NCI-H446 (cell line): ENCODE measurements around the gene CORIN.

Source experiments
- DNase-seq, 2 experiments: peaks; one replicate each; lab custom pipeline; 2025; lab: John Stamatoyannopoulos, UW

Gene CORIN

DNA sequence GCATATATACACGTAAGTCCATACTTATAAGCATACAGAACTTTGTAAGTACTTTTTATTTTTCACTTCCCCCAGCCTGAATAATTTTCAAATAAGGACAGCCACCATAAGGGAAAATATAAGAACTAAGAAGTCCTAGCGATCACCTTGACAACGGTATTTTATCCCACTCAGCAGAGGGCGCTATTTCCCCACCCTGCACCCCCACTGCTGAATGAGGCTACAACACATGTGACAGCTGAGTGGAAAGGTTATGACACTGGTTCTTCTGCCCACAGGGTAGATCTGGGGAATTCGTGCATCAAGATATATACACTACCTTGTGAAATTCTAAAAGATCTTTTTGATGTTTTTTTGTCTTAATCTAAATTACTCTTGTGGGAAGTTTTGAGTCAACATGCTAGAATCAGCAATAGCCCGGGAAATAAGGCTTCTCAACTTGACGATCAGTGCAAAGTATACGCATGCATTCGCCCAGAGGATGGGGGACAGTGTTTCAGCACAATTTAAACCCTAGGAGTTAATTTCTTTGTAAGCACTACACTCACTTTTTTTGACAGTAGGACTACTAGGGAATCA lies 151.5 kb downstream of the CORIN start:
- DNase-seq, result peak in 1 of 2 experiments; percentile 23

DNA sequence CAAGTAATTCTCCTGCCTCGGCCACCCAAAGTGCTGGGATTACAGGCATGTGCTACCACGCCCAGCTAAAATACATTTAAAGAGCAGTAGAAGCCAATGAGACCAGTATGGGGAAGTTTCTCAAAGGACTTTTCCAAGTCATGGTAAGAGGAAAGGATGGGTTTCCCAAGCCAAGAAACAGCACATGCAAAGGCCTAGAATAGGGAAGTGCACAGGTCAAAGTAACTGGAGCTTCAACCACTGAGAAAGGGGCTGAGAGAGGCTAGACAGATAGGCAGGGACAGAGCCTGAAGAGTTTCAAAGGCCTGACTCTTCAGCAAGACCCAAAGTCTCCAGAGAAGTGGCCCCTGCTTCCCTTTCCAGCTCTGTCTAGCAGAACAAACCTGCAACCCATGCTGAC lies 162.1 kb downstream of the CORIN start:
- DNase-seq, result no peak

DNA sequence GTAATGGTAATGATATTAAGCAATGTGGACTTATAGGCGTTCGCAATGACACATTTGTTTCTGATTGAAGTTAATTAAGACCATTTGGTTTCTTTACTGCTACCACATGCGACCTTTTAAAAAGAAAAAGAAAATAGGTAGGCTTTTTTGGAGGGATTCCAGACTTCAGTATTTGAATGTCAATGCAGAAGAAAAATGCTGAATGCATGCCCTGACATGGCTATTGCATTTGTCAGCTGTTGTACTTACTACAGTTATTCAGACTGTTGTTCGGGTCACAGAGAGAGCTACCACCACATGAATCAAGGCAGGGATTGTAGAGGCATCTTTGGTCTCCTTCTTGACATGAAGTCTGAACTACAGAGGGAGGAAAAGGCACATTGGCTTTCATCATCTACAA lies 163.7 kb downstream of the CORIN start:
- DNase-seq, result no peak

DNA sequence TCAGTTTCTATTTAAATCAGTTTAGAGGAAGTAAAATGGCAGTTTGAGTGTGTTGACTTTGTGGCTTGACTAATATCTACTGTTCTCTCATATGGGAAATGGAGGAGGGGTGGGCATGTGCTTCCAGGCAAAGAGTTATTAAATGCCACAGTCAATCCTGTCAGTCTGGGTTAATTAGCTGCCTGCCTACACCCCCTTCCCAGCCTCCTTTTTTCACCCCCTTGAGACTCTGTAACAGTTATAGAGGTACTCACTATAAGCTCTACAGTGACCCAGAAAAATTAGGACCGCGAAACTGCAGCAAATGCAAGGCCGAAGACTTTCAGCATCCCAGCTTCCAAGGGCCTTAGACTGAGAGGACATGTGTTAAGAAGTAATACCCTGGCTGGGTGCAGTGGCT lies 165.2 kb downstream of the CORIN start:
- no peak for DNase-seq

DNA sequence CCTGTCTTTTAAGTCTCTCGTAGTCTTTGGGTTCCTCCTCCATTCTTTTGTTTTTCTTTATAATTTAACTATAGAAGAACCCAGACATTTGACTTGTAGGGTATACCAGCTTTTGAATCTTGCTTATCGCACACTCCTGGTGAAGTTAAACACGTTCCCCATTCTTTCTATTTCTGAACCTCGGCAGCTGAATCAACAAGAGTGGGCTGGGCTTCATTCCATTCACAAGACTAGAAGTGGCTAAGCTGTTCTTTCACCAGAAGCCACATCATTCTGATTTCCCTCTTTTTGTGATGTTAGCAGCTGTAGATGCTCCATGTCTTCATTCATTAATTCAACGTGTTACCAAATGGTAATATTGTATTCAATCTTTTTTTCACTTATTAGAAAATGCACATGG lies 167.9 kb downstream of the CORIN start:
- DNase-seq, result no peak

DNA sequence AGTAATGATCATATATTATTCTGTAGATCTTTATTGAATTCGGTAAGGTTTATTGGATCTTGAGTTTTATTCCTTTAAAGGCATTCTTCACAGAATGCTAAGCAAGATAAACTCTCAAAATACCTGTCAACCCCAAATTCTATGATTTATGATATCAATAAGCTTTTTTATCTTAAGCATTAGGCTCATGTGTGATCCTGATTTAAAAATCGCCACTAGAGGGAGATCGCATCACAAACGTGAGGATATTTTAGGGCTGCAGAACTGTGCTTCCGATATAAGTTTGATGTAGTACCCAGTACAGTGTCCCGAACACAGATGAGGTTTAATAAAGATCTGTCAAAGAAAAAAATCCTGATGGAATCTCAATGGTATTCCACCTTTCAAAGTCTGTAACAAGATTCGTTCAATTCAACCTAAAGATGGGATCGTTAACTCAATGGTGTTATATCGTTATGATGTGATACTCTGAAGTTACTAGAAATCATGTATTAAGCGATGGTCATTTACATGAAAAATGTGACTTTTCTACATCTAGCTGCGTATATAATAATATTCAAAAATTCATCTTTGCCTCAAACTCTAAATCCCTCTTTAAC lies 169.0 kb downstream of the CORIN start:
- DNase-seq, result peak in 1 of 2 experiments; percentile 52

DNA sequence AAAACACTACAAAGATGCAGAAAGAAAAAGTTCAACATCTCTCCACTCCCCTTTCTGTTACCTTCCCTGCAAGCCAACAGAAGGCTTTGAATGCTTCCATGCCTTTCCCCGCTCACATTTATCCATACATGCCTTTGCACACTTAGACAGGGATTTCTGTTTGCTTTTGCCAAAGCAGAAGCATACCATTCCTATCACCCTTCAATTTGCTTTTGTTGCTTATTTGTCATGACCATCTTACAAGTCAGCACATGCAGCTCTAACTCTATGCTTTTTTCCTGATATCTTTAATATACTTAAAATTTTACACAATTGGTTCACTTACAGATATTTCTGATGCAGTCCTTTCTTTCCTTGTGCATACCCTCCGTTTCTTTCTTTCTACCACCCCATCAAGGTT lies 169.6 kb downstream of the CORIN start:
- no peak for DNase-seq

DNA sequence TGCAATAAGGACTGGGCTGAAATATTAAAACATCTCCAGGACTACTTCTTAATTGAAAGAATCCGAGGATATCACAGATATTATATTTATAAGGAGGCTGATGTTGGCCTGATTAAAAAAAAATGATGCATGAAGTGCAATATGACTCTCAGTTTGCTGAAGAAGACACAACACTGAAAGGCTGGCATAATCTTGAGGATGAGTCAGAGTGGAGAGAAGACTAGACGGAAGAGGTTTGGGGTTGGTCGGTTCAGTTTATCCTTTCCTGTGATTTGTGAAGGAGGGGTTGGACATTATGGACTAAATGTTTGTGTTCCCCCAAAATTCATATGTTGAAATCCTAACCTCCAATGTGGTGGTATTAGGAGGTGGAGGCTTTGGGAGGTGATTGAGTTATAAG lies 170.3 kb downstream of the CORIN start:
- no peak for DNase-seq

DNA sequence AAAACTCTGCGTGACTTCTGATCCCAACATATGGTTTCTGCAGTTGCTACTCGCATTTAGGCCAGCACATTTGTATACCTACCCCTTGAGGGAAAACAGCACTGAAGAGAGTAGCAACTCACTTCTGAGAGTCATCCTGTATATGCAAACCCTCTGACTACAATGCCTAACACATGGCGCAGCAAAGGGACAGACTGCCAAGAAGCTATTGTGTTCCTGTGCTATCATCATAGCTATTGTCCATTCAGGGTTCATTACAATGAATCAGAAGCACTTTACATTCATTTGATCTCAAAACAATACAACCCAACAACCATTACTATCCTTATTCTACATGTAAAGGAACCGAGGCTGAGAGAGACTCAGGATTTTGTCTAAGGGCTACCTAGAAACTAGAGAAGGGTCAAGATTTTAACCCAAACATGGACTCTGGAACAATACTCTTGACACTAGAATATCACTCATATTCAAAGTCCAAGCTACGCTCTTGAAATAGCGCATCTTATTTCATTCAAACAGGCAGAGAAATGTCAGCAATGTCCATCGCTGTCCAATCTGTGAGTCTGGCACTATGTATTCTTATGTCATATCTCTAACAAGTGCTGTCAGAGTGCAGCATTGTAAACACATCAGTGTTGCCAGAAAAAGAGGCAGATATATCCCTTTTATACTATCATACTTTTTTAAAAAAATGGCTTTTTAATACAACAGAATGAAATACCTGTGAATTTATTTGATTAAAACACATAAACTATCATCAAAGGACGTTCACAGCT lies 173.6 kb downstream of the CORIN start:
- no peak for DNase-seq

DNA sequence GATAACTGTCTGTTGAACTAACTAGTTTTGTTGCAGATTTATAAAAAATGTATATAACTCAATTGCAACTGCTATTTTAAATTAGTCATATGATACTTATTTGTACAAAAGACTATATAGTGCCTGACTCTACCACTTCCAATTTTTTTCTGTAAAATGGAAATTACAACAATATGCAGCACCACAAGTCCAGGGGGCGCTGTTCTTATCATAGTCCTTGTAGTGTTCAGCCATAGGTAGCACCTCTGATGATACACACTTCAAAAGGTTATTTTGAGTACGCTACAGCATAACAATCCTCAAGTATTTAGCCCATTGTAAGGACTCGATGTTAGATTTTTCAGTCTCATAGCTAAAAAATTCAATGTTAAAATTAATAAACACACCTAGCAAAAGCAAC lies 174.9 kb downstream of the CORIN start:
- no peak for DNase-seq

DNA sequence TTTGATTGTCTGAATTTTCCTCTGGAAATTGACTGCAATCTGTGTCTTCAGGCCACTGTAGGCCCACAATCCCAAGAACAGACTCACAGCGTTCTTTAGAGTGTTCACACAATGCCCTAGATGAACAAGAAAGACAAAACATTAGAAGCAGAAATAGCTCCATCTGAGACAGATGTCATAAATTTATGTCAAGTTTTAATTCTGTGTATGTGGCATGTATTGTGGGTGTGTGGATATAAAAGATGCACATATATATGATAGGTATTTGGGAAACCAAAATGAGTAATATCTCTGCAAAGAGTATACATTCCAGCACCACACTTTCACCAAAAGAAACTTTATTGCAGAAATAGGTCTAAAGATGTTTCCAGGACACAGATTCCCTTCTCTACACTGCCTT lies 176.1 kb downstream of the CORIN start:
- DNase-seq, result no peak

DNA sequence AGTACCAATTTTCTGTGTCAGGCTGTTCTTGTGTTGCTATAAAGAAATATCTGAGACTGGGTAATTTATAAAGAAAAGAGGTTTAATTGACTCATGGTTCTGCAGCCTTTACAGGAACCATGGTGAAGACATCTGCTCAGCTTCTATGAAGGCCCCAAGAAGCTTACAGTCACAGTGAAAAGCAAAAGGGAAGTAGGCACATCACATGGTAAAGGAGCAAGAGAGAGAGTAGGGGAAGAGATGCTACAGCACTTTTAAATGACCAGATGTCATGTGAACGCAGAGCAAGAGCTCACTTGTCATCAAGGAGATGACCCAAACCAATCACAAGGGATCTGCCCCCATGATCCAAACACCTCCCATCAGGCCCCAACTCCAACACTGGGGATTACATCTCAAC lies 178.5 kb downstream of the CORIN start:
- no peak for DNase-seq

DNA sequence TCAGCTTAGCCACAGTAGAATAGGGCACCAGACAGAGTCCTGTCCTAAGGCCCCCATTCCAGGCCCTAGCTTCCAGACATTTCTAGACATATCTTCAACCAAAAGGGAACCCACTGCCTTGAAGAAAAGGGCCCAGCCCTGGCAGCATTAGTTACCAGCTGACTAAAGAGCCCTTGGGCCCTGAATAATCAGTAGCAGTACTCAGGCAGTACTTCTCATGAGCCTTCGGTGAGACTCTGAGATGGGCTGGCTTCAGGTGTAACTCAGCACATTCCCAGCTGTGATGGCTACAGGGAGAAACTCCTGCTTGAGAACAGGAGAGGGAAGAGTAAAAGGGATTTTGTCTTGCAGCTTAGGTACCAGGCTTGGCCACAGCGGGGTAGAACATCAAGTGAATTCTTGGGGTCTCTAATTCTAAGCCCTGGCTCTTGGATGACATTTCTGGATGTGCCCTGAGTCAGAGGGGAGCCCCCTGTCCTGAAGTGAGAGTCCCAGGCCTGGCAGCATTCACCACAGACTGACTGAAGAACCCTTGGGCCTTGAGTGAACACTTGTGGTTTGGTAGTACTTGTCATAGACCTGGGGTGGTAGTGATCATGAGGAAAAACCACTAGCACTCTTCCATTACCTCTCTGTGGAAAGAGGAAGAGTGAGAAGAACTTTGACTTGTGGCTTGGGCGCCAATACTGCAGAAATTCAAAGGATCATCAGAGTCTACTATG lies 182.7 kb downstream of the CORIN start:
- DNase-seq, result no peak

DNA sequence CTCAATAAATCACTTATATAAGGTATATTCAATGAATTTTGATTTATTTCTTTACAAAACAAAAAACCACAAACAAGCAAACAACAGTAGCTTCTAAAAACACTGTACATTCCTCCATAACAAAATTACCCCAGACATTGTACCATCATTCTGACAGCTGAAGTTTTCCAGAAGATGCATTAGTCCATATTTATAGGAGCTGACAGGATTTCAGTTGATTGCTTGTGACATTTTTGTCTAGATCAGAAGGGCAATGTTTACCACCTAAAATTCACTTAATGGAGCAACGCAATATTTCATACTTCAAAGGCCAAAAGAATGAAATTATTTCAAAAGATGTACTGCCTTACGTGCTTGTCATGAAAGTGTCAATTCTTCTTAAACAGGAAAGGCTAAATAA lies 185.8 kb downstream of the CORIN start:
- DNase-seq, result no peak

DNA sequence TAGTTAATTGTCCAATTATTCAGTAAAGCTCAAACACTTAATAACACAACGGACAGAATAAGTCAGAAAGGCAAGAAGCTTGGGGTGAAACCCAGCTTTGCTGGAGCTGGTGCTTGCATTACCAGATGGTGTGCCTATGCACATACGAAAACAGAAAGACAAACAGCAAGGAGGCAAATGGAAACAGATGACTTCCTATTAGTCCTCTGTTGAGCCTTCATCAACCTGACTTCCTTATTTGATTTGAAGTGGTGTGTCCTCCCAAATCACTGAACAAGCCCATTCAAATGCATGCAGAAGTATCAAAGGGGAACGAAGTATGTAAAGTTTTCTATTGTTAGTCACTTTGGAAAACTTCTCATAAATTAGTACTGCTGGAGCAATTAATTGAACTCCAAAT lies 186.6 kb downstream of the CORIN start:
- no peak for DNase-seq

DNA sequence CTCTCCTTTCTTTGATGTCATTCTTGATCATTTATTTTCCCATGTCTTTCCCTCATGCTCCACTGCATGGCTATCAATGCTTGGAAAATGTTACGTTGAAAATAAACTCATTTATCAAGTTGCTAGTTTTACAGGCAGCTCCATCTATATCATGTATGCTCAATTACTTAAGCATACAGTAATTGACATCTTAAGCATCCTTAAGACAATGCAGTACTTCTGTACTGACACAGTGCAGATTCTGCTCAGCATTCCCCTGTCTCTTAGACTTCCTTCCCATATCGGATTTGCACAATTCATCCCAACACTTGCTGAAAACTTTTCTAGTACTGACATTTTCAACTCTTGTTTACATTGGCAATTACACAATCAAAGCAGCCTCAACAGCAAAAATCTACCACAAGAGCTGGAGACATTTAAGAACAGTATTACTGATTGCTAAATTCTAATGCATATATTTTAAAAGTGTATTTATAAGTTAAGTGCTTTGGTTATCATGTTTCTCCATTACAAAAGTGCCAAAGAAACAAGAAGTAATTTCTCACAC lies 187.2 kb downstream of the CORIN start:
- no peak for DNase-seq

DNA sequence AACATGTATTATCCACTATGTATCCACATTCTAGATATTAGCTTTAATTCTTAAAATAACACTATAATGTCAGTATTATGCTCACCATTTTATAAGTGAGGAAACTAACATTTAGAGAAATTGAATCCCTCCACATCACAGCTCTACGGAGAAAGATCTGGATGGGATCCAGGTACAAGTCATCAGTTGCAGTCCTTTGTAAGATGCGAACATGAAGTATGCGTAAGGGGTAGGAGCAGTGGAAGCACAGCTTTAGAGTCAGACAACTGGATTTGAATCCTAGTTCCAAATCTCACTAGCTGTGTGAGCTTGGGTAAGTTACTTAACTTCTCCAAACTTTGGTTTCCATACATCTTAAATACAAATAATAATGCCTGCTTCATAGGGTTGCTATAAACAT lies 190.3 kb downstream of the CORIN start:
- DNase-seq, result no peak

DNA sequence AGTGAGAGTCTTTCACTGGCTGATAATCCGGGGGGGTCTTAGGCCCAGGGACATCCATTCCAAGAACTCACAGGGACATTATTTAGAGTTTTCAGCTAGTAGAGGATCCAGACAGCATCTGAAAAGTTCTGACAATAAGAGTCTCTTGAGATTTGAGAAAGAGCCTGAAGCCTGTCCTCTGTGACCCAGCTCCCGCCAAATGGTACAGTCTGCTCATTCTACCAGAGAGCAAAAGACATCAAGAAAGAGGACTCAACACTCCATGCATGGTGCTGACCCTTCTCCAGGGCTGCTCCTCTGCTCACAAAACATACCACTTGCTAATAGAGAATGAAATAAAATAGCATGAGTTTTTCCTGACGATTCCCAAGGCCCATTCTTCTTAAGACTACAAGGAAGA lies 190.8 kb downstream of the CORIN start:
- DNase-seq, result no peak

DNA sequence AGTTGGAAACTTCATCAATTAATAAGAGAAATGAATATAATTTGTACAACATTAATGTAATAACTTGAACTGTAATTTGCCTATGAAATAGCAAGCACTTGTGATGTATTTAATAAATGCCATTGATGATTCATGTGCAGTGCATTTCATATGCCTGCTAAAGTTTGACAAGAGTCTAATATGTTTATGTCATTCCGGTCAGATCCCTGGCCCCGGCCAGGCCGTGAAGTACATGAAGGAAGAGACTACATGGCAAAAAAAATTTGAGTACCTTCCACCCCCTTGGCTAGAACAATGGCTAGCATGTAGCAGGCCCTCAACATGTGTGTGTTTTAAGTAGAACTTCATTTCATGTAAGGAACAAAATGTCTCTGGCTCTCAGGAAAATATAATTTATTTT lies 191.5 kb downstream of the CORIN start:
- DNase-seq, result no peak

DNA sequence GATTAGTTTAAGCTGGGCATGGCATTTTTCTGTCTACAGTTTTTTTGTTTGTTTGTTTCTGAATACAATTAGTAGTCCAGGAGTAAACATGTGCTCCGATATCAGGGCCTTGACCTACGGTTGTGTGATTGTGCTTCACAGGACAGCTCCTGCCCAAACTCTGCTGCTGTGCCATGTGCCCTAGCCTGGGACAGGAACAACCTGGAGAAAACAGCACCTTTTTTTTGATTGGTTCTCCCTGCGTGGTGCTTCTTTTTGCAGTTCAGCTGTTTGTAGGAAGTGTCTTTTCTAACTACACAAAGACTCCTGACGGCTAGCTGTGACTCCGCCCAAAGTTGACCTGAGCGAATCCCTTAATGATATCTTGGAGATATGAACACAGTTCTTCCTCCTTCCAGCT lies 194.0 kb downstream of the CORIN start:
- DNase-seq, result no peak

DNA sequence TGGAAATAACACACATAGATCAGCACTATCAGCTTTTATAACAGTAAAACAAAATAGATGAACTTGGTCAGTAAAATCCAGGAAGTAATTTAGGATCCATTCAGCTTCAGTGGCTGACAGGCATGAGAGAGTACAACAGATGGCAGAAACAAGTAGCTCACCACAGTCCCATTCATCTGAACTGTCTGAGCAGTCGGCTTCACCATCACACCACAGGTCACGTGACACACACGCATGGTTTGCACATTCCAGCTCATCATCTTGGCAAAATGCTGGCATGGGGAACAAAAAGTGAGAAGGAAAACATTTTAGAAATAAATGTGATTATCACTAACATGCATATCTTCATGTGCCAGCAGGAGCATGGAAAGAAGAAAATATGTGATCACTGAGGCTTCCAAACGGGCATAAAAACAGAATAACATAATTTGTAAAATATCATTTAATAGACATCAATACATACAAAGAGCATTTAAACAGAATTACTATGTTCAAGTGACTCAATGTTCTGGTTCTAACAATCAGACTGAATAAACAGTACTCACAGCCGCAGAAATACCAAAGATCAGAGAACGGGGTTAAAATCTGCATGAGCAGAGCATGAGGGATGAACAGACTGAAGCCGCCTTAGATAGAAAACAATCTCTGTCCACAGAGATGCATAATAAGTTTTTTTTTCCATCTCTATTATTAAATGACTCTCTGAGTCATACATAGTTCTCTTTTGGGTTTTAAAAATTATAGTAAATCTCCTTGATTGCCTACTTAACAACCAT lies 194.7 kb downstream of the CORIN start:
- DNase-seq, result peak; percentile 36 to 87
